Neutrophil (primary cell): ENCODE data around the gene GASK1A.

ENCODE experiments used
- H3K27ac ChIP-seq: fragments of 200-600 bp; sonication (generic); 2 replicates; pipeline ENCODE4 v1.5.1; 2016; ENCODE audit warnings: mild to moderate bottlenecking, moderate library complexity
- H3K27me3 ChIP-seq: fragments of 200-600 bp; sonication (generic); 2 replicates; pipeline ENCODE4 v1.6.0; 2016; ENCODE audit warnings: mild to moderate bottlenecking
- H3K36me3 ChIP-seq: fragments of 200-600 bp; sonication (generic); 2 replicates; pipeline ENCODE4 v1.5.1; 2017
- H3K4me1 ChIP-seq, 2 experiments: fragments of 200-600 bp in 1 of 2; sonication (generic) in 1 of 2; 1 replicate in 1 of 2; 2 replicates in 1 of 2; pipeline versions ENCODE4 v1.5.1 to v1.6.1; 2013 to 2016; ENCODE audit warnings: low read depth in 1 of 2, low read length in 1 of 2, mild to moderate bottlenecking in 1 of 2, moderate library complexity in 1 of 2; ENCODE audit not compliant: control insufficient read depth in 1 of 2, insufficient read depth in 1 of 2
- H3K4me3 ChIP-seq, 2 experiments: fragments of 200-600 bp in 1 of 2; sonication (generic) in 1 of 2; 1 replicate in 1 of 2; 2 replicates in 1 of 2; pipeline ENCODE4 v1.5.1; 2013 to 2016; ENCODE audit warnings: low read depth in 1 of 2, low read length in 1 of 2, mild to moderate bottlenecking in 1 of 2, moderate library complexity in 1 of 2
- H3K9me3 ChIP-seq: fragments of 200-600 bp; sonication (generic); 2 replicates; pipeline ENCODE4 v1.5.1; 2016
- TF ChIP-seq, protein P1 (sequence below): fragments of 200-600 bp; sonication (generic); IDR thresholded peaks from 2 replicates; pipeline ENCODE4 v1.5.1; 2016; ENCODE audit warnings: antibody characterized with exemption

The GASK1A gene

DNA sequence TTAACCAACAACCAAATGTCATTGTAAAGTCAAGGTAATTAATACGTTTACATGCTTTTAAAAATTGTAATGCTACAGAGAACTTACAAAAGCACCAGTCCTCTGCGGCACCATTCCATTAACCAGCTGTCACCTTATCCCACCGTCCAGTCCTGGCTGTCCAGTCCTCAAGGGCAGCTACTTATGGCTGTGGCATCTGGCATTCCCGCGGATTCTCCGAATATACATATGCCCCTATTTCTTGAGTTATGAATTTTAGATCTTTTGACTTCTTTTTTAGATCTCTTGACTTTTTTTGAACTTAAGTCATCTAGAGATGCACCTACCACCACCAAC lies 127.2 kb downstream of the GASK1A start:
- H3K4me3 ChIP-seq = peak overlapping the region; percentile 61 to 79
- TF ChIP-seq, protein P1, sequence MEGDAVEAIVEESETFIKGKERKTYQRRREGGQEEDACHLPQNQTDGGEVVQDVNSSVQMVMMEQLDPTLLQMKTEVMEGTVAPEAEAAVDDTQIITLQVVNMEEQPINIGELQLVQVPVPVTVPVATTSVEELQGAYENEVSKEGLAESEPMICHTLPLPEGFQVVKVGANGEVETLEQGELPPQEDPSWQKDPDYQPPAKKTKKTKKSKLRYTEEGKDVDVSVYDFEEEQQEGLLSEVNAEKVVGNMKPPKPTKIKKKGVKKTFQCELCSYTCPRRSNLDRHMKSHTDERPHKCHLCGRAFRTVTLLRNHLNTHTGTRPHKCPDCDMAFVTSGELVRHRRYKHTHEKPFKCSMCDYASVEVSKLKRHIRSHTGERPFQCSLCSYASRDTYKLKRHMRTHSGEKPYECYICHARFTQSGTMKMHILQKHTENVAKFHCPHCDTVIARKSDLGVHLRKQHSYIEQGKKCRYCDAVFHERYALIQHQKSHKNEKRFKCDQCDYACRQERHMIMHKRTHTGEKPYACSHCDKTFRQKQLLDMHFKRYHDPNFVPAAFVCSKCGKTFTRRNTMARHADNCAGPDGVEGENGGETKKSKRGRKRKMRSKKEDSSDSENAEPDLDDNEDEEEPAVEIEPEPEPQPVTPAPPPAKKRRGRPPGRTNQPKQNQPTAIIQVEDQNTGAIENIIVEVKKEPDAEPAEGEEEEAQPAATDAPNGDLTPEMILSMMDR = no peak
- no peaks in the 10 kb centered on the region for H3K9me3 ChIP-seq
- H3K36me3 ChIP-seq = no peaks in the 10 kb centered on the region
- no peak overlapping the region for H3K27ac ChIP-seq
- peaks cover 9 to 10% of the 10 kb centered on the region in 2 experiments for H3K4me1 ChIP-seq
- peaks cover 29% of the 10 kb centered on the region for H3K27me3 ChIP-seq
